T1000 (cell line): ENCODE data around the gene PLPP7.
"Not testable (repeated sequence)": the region's sequence is repeated elsewhere in the genome, so short reads cannot be mapped to it uniquely, and the experiment has no call there.

ENCODE experiments used
- DNase-seq: peaks from one replicate; lab custom pipeline; 2025; ENCODE audit warnings: mixed read lengths; lab: John Stamatoyannopoulos, UW

The PLPP7 gene

GRCh38 chr9:131330814-131331600 lies 41.5 kb downstream of the PLPP7 start:
- no peak for DNase-seq

- not testable (repeated sequence) for DNase-seq
Observed at GRCh38 chr9:131331996-131332395, 42.5 kb downstream of the PLPP7 start.

- DNase-seq, result no peak
Observed at GRCh38 chr9:131333771-131334628, 44.5 kb downstream of the PLPP7 start.

- no peak for DNase-seq
Observed at GRCh38 chr9:131334629-131335367, 45.3 kb downstream of the PLPP7 start.

GRCh38 chr9:131335368-131335755 lies 45.8 kb downstream of the PLPP7 start:
- no peak for DNase-seq

GRCh38 chr9:131337131-131337848 lies 47.8 kb downstream of the PLPP7 start:
- DNase-seq, result no peak

- DNase-seq, result not testable (repeated sequence)
Observed at GRCh38 chr9:131339212-131339611, 49.7 kb downstream of the PLPP7 start.

- not testable (repeated sequence) for DNase-seq
Observed at GRCh38 chr9:131344931-131345535, 55.5 kb downstream of the PLPP7 start.

- DNase-seq, result no peak
Observed at GRCh38 chr9:131346559-131346958, 57.0 kb downstream of the PLPP7 start.

GRCh38 chr9:131347376-131348020 lies 58.0 kb downstream of the PLPP7 start:
- DNase-seq, result no peak

- DNase-seq, result no peak
Observed at GRCh38 chr9:131348631-131349521, 59.4 kb downstream of the PLPP7 start.

- no peak for DNase-seq
Observed at GRCh38 chr9:131349522-131349880, 60.0 kb downstream of the PLPP7 start.

GRCh38 chr9:131349881-131350563 lies 60.5 kb downstream of the PLPP7 start:
- peak; percentile 60 for DNase-seq

GRCh38 chr9:131356479-131356878 lies 67.0 kb downstream of the PLPP7 start:
- DNase-seq, result not testable (repeated sequence)

GRCh38 chr9:131358556-131358955 lies 69.0 kb downstream of the PLPP7 start:
- no peak for DNase-seq
